Duodenal mucosa (tissue), 2 donors: ENCODE data around the gene CSF3R.
A peak's percentile ranks its signal among the peaks of the same experiment; 100 is the strongest.

Source experiments
- H3K27ac ChIP-seq: one replicate; pipeline ENCODE4 v1.7.0; 2013; ENCODE audit warnings: low read depth, low read length
- H3K27me3 ChIP-seq, 2 donors: one replicate each; pipeline ENCODE4 v1.7.0; 2013; ENCODE audit warnings: low read length in 2 of 2, control low read depth in 1 of 2; ENCODE audit not compliant: insufficient read depth in 2 of 2, control insufficient read depth in 1 of 2
- H3K36me3 ChIP-seq, 2 donors: one replicate each; pipeline ENCODE4 v1.7.0; 2013; ENCODE audit warnings: low read length in 2 of 2, control low read depth in 1 of 2; ENCODE audit not compliant: insufficient read depth in 2 of 2, control insufficient read depth in 1 of 2
- H3K4me1 ChIP-seq, 2 donors: one replicate each; pipeline ENCODE4 v1.7.0; 2013; ENCODE audit warnings: low read length in 2 of 2, control low read depth in 1 of 2; ENCODE audit not compliant: insufficient read depth in 2 of 2, control insufficient read depth in 1 of 2
- H3K4me3 ChIP-seq, 2 donors: one replicate each; pipeline ENCODE4 v1.7.0; 2013; ENCODE audit warnings: low read length in 2 of 2, low read depth in 1 of 2
- H3K9ac ChIP-seq, 2 donors: one replicate each; pipeline ENCODE4 v1.7.0; 2013; ENCODE audit warnings: low read length in 2 of 2, low read depth in 1 of 2
- H3K9me3 ChIP-seq, 2 donors: one replicate each; pipeline ENCODE4 v1.7.0; 2013; ENCODE audit warnings: low read length in 2 of 2, control low read depth in 1 of 2; ENCODE audit not compliant: control insufficient read depth in 1 of 2

The CSF3R gene

GRCh38 chr1:36471830-36472641 lies 10.7 kb downstream of the CSF3R start:
- no peaks in the 10 kb centered on the region for H3K9me3 ChIP-seq
- no peaks in the 10 kb centered on the region for H3K4me1 ChIP-seq
- no peaks in the 10 kb centered on the region for H3K36me3 ChIP-seq
- no peak overlapping the region for H3K4me3 ChIP-seq
- H3K27ac ChIP-seq = no peak overlapping the region
- no peaks in the 10 kb centered on the region for H3K27me3 ChIP-seq
- H3K9ac ChIP-seq = no peak overlapping the region

- Histone ChIP-seq H3K36me3 (no peaks in the 10 kb centered on the region), H3K9ac (no peak overlapping the region), H3K27me3 (no peaks in the 10 kb centered on the region), H3K4me1 (peaks cover 5 to 10% of the 10 kb centered on the region in 2 donors), H3K9me3 (no peaks in the 10 kb centered on the region), H3K27ac (no peak overlapping the region), H3K4me3 (no peak overlapping the region)
These were observed 13.6 kb downstream of the CSF3R start for GRCh38 chr1:36469163-36469562.

- Histone ChIP-seq H3K36me3 (no peaks in the 10 kb centered on the region), H3K27me3 (no peaks in the 10 kb centered on the region), H3K4me1 (peaks cover 11 to 16% of the 10 kb centered on the region in 2 donors), H3K9ac (no peak overlapping the region), H3K9me3 (no peaks in the 10 kb centered on the region), H3K27ac (no peak overlapping the region), H3K4me3 (no peak overlapping the region)
These were observed 14.8 kb downstream of the CSF3R start for GRCh38 chr1:36467700-36468455.

GRCh38 chr1:36467027-36467410 lies 15.7 kb downstream of the CSF3R start:
- Histone ChIP-seq H3K4me1 (peaks cover 15 to 16% of the 10 kb centered on the region in 2 donors), H3K27me3 (no peaks in the 10 kb centered on the region), H3K36me3 (peaks cover 0 to 5% of the 10 kb centered on the region in 2 donors)

GRCh38 chr1:36466370-36467026 lies 16.2 kb downstream of the CSF3R start:
- Histone ChIP-seq H3K4me3 (no peak overlapping the region), H3K9me3 (no peaks in the 10 kb centered on the region), H3K27ac (no peak overlapping the region), H3K9ac (no peak overlapping the region), H3K36me3 (peaks cover 1 to 10% of the 10 kb centered on the region in 2 donors), H3K4me1 (peaks cover 15 to 16% of the 10 kb centered on the region in 2 donors), H3K27me3 (no peaks in the 10 kb centered on the region)

More at GRCh38 chr1:36467027-36467410, 15.7 kb downstream of the CSF3R start:
- Histone ChIP-seq H3K9me3 (no peaks in the 10 kb centered on the region), H3K4me3 (no peak overlapping the region), H3K9ac (no peak overlapping the region), H3K27ac (no peak overlapping the region)

GRCh38 chr1:36465731-36466369 lies 16.9 kb downstream of the CSF3R start:
- Histone ChIP-seq H3K9ac (no peak overlapping the region), H3K4me3 (no peak overlapping the region), H3K4me1 (peaks cover 15 to 16% of the 10 kb centered on the region in 2 donors), H3K27me3 (no peaks in the 10 kb centered on the region), H3K36me3 (peaks cover 6 to 17% of the 10 kb centered on the region in 2 donors), H3K27ac (no peak overlapping the region), H3K9me3 (no peaks in the 10 kb centered on the region)

- H3K9ac ChIP-seq = peak overlapping the region; percentile 79 to 93
- H3K27ac ChIP-seq = peak overlapping the region; percentile 79
These were observed 17.9 kb downstream of the CSF3R start for GRCh38 chr1:36464605-36465393.

GRCh38 chr1:36463803-36464604 lies 18.7 kb downstream of the CSF3R start, which contains the start of gene MRPS15:
Gene MRPS15, minus strand, starts transcription at chr1:36464384. Its CDS starts 109 bp downstream, at chr1:36464275.
- Histone ChIP-seq H3K36me3 (peaks cover 9 to 33% of the 10 kb centered on the region in 2 donors), H3K4me3 (peak within 1 kb of the TSS; percentile 98 to 99), H3K9ac (peak within 1 kb of the TSS; percentile 79 to 93), H3K4me1 (peaks cover 15 to 16% of the 10 kb centered on the region in 2 donors), H3K27me3 (no peaks in the 10 kb centered on the region), H3K9me3 (no peaks in the 10 kb centered on the region), H3K27ac (peak within 1 kb of the TSS; percentile 79)

More at GRCh38 chr1:36464605-36465393, 17.9 kb downstream of the CSF3R start:
- H3K36me3 ChIP-seq = peaks cover 9 to 25% of the 10 kb centered on the region in 2 donors
- no peaks in the 10 kb centered on the region for H3K9me3 ChIP-seq
- peak overlapping the region; percentile 98 to 99 for H3K4me3 ChIP-seq
- no peaks in the 10 kb centered on the region for H3K27me3 ChIP-seq
- peaks cover 15 to 16% of the 10 kb centered on the region in 2 donors for H3K4me1 ChIP-seq
